H1 (cell line): Measurements from ENCODE around the gene TLE4. TPM values are rescaled to one million over a fixed set of nuclear protein-coding genes. Genes with fewer than 3 reads are reported as not detected.

ENCODE experiments used
- CTCF ChIA-PET: fragments of 300-600 bp; sonication (Branson Sonifier 250); formaldehyde crosslinking; loops from one replicate; lab custom pipeline; 2021; ENCODE audit not compliant: partially characterized antibody; lab: Charles Lee
- POLR2A ChIA-PET: fragments of 300-600 bp; sonication (Branson Sonifier 250); formaldehyde crosslinking; loops from one replicate; lab custom pipeline; 2021; ENCODE audit warnings: inconsistent platforms; ENCODE audit not compliant: partially characterized antibody; lab: Charles Lee
- DNase-seq, 2 experiments: peaks; one replicate each; pipeline versions ENCODE4 v3.0.0 to v3.0.0-alpha.2; 2010 to 2022; ENCODE audit warnings: low spot score in 2 of 2, low read depth in 1 of 2, mixed read lengths in 1 of 2
- FAIRE-seq: peaks from 2 replicates; lab custom pipeline; 2011; peaks lifted over from hg19 to GRCh38; lab: Jason Lieb, UNC
- H2AFZ ChIP-seq: 2 replicates; pipeline ENCODE4 v1.8.1; 2012; ENCODE audit warnings: low read length, inconsistent platforms
- H2AK5ac ChIP-seq: 2 replicates; pipeline ENCODE4 v1.6.1; 2013; ENCODE audit warnings: low read depth, low read length
- H2BK120ac ChIP-seq: replicated peaks from 2 replicates; pipeline ENCODE3; 2013; ENCODE audit warnings: low read depth, low read length, inconsistent platforms
- H2BK12ac ChIP-seq: 2 replicates; pipeline ENCODE4 v1.6.1; 2013; ENCODE audit warnings: low read depth, low read length
- H2BK15ac ChIP-seq: 2 replicates; pipeline ENCODE4 v1.6.1; 2013; ENCODE audit warnings: low read length
- H2BK20ac ChIP-seq: 2 replicates; pipeline ENCODE4 v1.6.1; 2013; ENCODE audit warnings: low read length
- H2BK5ac ChIP-seq: 2 replicates; pipeline ENCODE4 v1.6.1; 2013; ENCODE audit warnings: low read depth, low read length
- H3K14ac ChIP-seq: 2 replicates; pipeline ENCODE4 v1.6.1; 2013; ENCODE audit warnings: inconsistent platforms; ENCODE audit not compliant: insufficient read length
- H3K18ac ChIP-seq: 2 replicates; pipeline ENCODE4 v1.6.1; 2013; ENCODE audit warnings: low read length; ENCODE audit errors: extremely low read depth
- H3K23ac ChIP-seq: 2 replicates; pipeline ENCODE4 v1.6.1; 2013; ENCODE audit warnings: inconsistent platforms; ENCODE audit not compliant: insufficient read length
- H3K23me2 ChIP-seq: 2 replicates; pipeline ENCODE4 v1.6.1; 2013; ENCODE audit warnings: low read depth, low read length
- H3K27ac ChIP-seq: 2 replicates; pipeline ENCODE4 v1.6.1; 2011; ENCODE audit warnings: low read depth, low read length, inconsistent platforms
- H3K27me3 ChIP-seq, 4 experiments: replicated peaks in 1 of 4; 1 replicate in 1 of 4; 2 replicates in 3 of 4; pipeline versions ENCODE4 v1.6.1 to v1.8.1; 2011 to 2013; ENCODE audit warnings: low read length in 3 of 4, mild to moderate bottlenecking in 3 of 4, inconsistent platforms in 2 of 4, mixed read lengths in 2 of 4, moderate library complexity in 1 of 4; ENCODE audit not compliant: control insufficient read depth in 3 of 4, insufficient read depth in 3 of 4; ENCODE audit errors: extremely low read depth in 1 of 4
- H3K36me3 ChIP-seq, 4 experiments: 2 replicates each; pipeline versions ENCODE4 v1.6.1 to v1.8.1; 2011 to 2013; ENCODE audit warnings: mild to moderate bottlenecking in 4 of 4, low read length in 3 of 4, moderate library complexity in 2 of 4, control low read depth in 1 of 4, inconsistent platforms in 1 of 4; ENCODE audit not compliant: insufficient read depth in 4 of 4, control insufficient read depth in 2 of 4
- H3K4ac ChIP-seq: replicated peaks from 2 replicates; pipeline ENCODE3; 2013; ENCODE audit warnings: low read length, low read depth, mixed read lengths, inconsistent platforms; ENCODE audit not compliant: insufficient read length
- H3K4me1 ChIP-seq, 4 experiments: replicated peaks in 1 of 4; 1 replicate in 1 of 4; 2 replicates in 3 of 4; pipeline versions ENCODE4 v1.6.1 to v1.8.1; 2011 to 2013; ENCODE audit warnings: low read length in 3 of 4, inconsistent platforms in 2 of 4, mixed read lengths in 1 of 4; ENCODE audit not compliant: insufficient read depth in 4 of 4, control insufficient read depth in 3 of 4
- H3K4me2 ChIP-seq, 2 experiments: 2 replicates each; pipeline versions ENCODE4 v1.6.1 to v1.8.1; 2011 to 2013; ENCODE audit warnings: low read depth in 2 of 2, low read length in 2 of 2, control low read depth in 1 of 2, inconsistent platforms in 1 of 2, mild to moderate bottlenecking in 1 of 2; ENCODE audit not compliant: insufficient read depth in 1 of 2
- H3K4me3 ChIP-seq, 4 experiments: fragments of 200-600, 300-600 bp in 1 of 4; sonication (generic), shearing (Covaris generic), sonication (Bioruptor Twin) in 1 of 4; 2 replicates each; pipeline versions ENCODE4 v1.5.1 to v1.8.1; 2011 to 2016; ENCODE audit warnings: low read length in 4 of 4, low read depth in 3 of 4, control low read depth in 2 of 4, inconsistent platforms in 2 of 4, mild to moderate bottlenecking in 2 of 4, mixed read lengths in 1 of 4, moderate library complexity in 1 of 4; ENCODE audit not compliant: insufficient read depth in 2 of 4; ENCODE audit errors: extremely low read depth in 1 of 4
- H3K56ac ChIP-seq: replicated peaks from 2 replicates; pipeline ENCODE3; 2013; ENCODE audit warnings: low read depth, mild to moderate bottlenecking, mixed read lengths, low read length, inconsistent platforms; ENCODE audit not compliant: insufficient read length
- H3K79me1 ChIP-seq: 2 replicates; pipeline ENCODE4 v1.6.1; 2013; ENCODE audit warnings: low read depth, low read length, control low read depth
- H3K79me2 ChIP-seq, 2 experiments: 2 replicates each; pipeline versions ENCODE4 v1.6.1 to v1.8.1; 2012 to 2013; ENCODE audit warnings: low read length in 2 of 2, mild to moderate bottlenecking in 2 of 2, inconsistent platforms in 1 of 2; ENCODE audit not compliant: insufficient read depth in 2 of 2, control insufficient read depth in 1 of 2
- H3K9ac ChIP-seq, 4 experiments: replicated peaks in 1 of 4; 1 replicate in 1 of 4; 2 replicates in 3 of 4; pipeline versions ENCODE4 v1.6.1 to v1.8.1; 2011 to 2013; ENCODE audit warnings: low read depth in 3 of 4, low read length in 3 of 4, control low read depth in 2 of 4, mild to moderate bottlenecking in 2 of 4, moderate library complexity in 2 of 4, inconsistent platforms in 1 of 4; ENCODE audit errors: extremely low read depth in 1 of 4
- H3K9me3 ChIP-seq, 2 experiments: 2 replicates each; pipeline versions ENCODE4 v1.6.1 to v1.8.1; 2012 to 2013; ENCODE audit warnings: mild to moderate bottlenecking in 2 of 2, moderate library complexity in 2 of 2, control low read depth in 1 of 2, inconsistent platforms in 1 of 2, low read depth in 1 of 2, low read length in 1 of 2, mixed read lengths in 1 of 2; ENCODE audit not compliant: insufficient read depth in 2 of 2
- H4K20me1 ChIP-seq, 2 experiments: replicated peaks in 1 of 2; 2 replicates each; pipeline versions ENCODE3 to v1.8.1; 2011 to 2013; ENCODE audit warnings: inconsistent platforms in 2 of 2, low read length in 2 of 2, mild to moderate bottlenecking in 1 of 2; ENCODE audit not compliant: insufficient read depth in 2 of 2, control insufficient read depth in 1 of 2
- H4K5ac ChIP-seq: 2 replicates; pipeline ENCODE4 v1.6.1; 2013; ENCODE audit warnings: low read length, low read depth, mixed read lengths, inconsistent platforms; ENCODE audit not compliant: insufficient read length
- H4K8ac ChIP-seq: 2 replicates; pipeline ENCODE4 v1.8.0; 2013; ENCODE audit warnings: mild to moderate bottlenecking, moderate library complexity, low read length, inconsistent platforms; ENCODE audit not compliant: insufficient read depth; ENCODE audit errors: extremely low read depth
- H4K91ac ChIP-seq: replicated peaks from 2 replicates; pipeline ENCODE3; 2013; ENCODE audit warnings: low read length, mixed read lengths, inconsistent platforms; ENCODE audit not compliant: insufficient read length
- ASH2L ChIP-seq: fragments of 200-600, 300-600 bp; sonication (generic); IDR thresholded peaks from one replicate; pipeline ENCODE4 v1.7.1; 2017; ENCODE audit warnings: low read length
- BCL11A ChIP-seq, 2 experiments: IDR thresholded peaks; one replicate each; pipeline ENCODE4 v1.6.1; 2011; ENCODE audit warnings: low read depth in 2 of 2, low read length in 2 of 2, mild to moderate bottlenecking in 2 of 2
- FOSL1 ChIP-seq: IDR thresholded peaks from 2 replicates; pipeline ENCODE4 v1.6.1; 2011; ENCODE audit warnings: mild to moderate bottlenecking, low read depth, low read length, moderate library complexity; ENCODE audit not compliant: insufficient read depth
- KDM1A ChIP-seq: fragments of 200-600, 300-600 bp; sonication (generic); IDR thresholded peaks from 2 replicates; pipeline ENCODE4 v1.7.1; 2016; ENCODE audit warnings: mild to moderate bottlenecking, low read length, borderline replicate concordance
- RNF2 ChIP-seq: fragments of 200-900, 300-1000 bp; sonication (generic); IDR thresholded peaks from 2 replicates; pipeline ENCODE4 v1.7.1; 2016; ENCODE audit warnings: borderline replicate concordance, low read depth, mild to moderate bottlenecking, antibody characterized with exemption, low read length; ENCODE audit not compliant: poor library complexity, severe bottlenecking; ENCODE audit errors: missing control alignments
- SIRT6 ChIP-seq: IDR thresholded peaks from one replicate; pipeline ENCODE4 v1.7.1; 2012; ENCODE audit warnings: low read length, inconsistent platforms
- TCF12 ChIP-seq: IDR thresholded peaks from 2 replicates; pipeline ENCODE4 v1.6.1; 2011; ENCODE audit warnings: low read depth, mild to moderate bottlenecking, low read length
- WGBS, 2 experiments: shearing (Covaris generic) in 1 of 2; methylation state at CpG; one replicate each; pipeline versions ENCODE4 v1.1.6 to v1.1.7; 2013 to 2015; ENCODE audit warnings: low lambda C conversion rate in 2 of 2, mixed read lengths in 2 of 2, inconsistent platforms in 1 of 2, low coverage in 1 of 2, missing lambda C conversion rate in 1 of 2; ENCODE audit not compliant: insufficient replicate concordance in 2 of 2, insufficient coverage in 1 of 2, insufficient read length in 1 of 2; ENCODE audit errors: extremely low coverage in 1 of 2, missing lambda C conversion rate in 1 of 2; 5-methylcytosine and 5-hydroxymethylcytosine counted together
- polyA plus RNA-seq, 7 experiments: library from polyadenylated mRNA; depleted of rRNA in 3 of 7; stranded (reverse) in 5 of 7; unstranded in 2 of 7; fragments of >200 nt in 5 of 7; fragments of 200-250 nt in 2 of 7; gene quantifications; 1 replicate in 5 of 7; 2 replicates in 1 of 7; 4 replicates in 1 of 7; pipeline versions ENCODE4 v1.2.1 to v1.2.3, GENCODE V29; 2011 to 2013; ENCODE audit warnings: missing spikeins in 2 of 7, mixed read lengths in 2 of 7
- total RNA-seq: library from RNA; stranded (reverse); fragmentation: NEBNext Ultra II Directional; extraction: Animal tissue kit (Norgen Biotek cat#: 25700); gene quantifications from 2 replicates; pipeline ENCODE4 v1.2.1, GENCODE V29; 2021

Gene TLE4
- total and polyA plus RNA-seq, 2 of the 8 experiments (the other 6 are each of a cell fraction or from before 2014, with no cell fraction given), result 32.4 to 36.9 TPM

DNA sequence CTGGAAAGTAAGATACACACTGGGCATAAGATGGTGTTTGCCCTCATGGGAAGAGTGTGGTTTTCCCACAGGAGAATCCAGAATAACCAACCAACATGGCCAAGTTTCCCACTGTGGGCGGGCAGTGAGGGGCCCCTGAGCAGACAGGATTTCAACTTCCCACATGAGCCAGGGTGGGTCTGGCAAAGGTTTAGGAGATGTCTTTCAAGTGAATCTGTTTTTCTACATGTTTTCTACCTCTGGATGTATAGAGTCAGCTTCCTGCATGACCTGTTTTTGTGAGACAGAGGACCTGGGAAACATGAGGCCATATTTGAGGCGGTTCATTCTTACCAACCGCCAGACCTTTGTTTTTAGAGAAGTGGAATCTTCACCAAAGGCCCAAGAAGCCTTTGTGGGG, 100.5 kb downstream of the TLE4 start:
- Histone ChIP-seq H3K79me2 (peaks cover 0 to 2% of the 10 kb centered on the region in 2 experiments; a peak in 1 of 4 replicates), H3K4me2 (no peak overlapping the region)
- 70% methylated on average over 3 of the region's 3 CpGs; no CpG with 5 or more reads in 1 of the 2 experiments for WGBS, 2 experiments

More for the DNA sequence above, 100.5 kb downstream of the TLE4 start:
- Histone ChIP-seq H2AFZ (no peak overlapping the region), H2BK15ac (no peak overlapping the region), H3K14ac (no peak overlapping the region), H3K79me1 (no peaks in the 10 kb centered on the region), H3K4me1 (peaks cover 2 to 21% (median 15%) of the 10 kb centered on the region in 4 experiments; a peak in 5 of 7 replicates), H3K4ac (no peak overlapping the region), H2AK5ac (no peak overlapping the region), H4K8ac (no peak overlapping the region), H2BK5ac (no peak overlapping the region), H4K20me1 (peaks cover 0 to 2% of the 10 kb centered on the region in 2 experiments), H2BK120ac (no peak overlapping the region), H3K18ac (no peak overlapping the region), H2BK12ac (no peak overlapping the region), H3K56ac (no peak overlapping the region), H4K91ac (no peak overlapping the region), H3K9ac (no peak overlapping the region), H3K27ac (no peak overlapping the region), H3K23me2 (no peaks in the 10 kb centered on the region), H3K23ac (no peak overlapping the region), H3K9me3 (no peaks in the 10 kb centered on the region), H3K36me3 (no peaks in the 10 kb centered on the region), H3K27me3 (no peaks in the 10 kb centered on the region), H4K5ac (no peak overlapping the region), H3K4me3 (no peak overlapping the region; a peak in 1 of 8 replicates), H2BK20ac (no peak overlapping the region)
- TF ChIP-seq FOSL1 (no peak), TCF12 (no peak), SIRT6 (no peak), BCL11A (IDR thresholded peaks at IDR 0.05; ENCODE audit: low read depth in 2 of 2, low read length in 2 of 2) (no peak), RNF2 (no peak), ASH2L (no peak), KDM1A (no peak)
- POLR2A ChIA-PET, result no interaction called here
- CTCF ChIA-PET, result interaction anchor here (0.7 kb wide), 1 partner anchor 642 kb away, joined by 3 read pairs; no protein-coding TSS in a partner anchor
- FAIRE-seq, result no peak
- no peak for DNase-seq
